Lower leg skin (tissue), 4 donors: Measurements from ENCODE around the gene MAGI2. TPM values are rescaled to one million over a fixed set of nuclear protein-coding genes. Genes with fewer than 3 reads are reported as not detected.

ENCODE experiments used
- DNase-seq, 2 donors: peaks; one replicate each; pipeline ENCODE4 v3.0.0-alpha.2; 2019; ENCODE audit warnings: low spot score in 2 of 2
- H3K4me3 ChIP-seq: fragments of 200-600 bp; sonication (generic); 2 replicates; pipeline ENCODE4 v1.5.1; 2017; ENCODE audit warnings: mild to moderate bottlenecking, low read depth; ENCODE audit not compliant: poor library complexity, severe bottlenecking
- CTCF ChIP-seq, 3 donors: fragments of 450-650 bp; IDR thresholded peaks; one replicate each; pipeline ENCODE4 v1.5.1; 2016; ENCODE audit warnings: antibody characterized with exemption in 3 of 3, mild to moderate bottlenecking in 3 of 3, moderate library complexity in 2 of 3
- POLR2A ChIP-seq, 2 donors: fragments of 450-650 bp; IDR thresholded peaks; one replicate each; pipeline ENCODE4 v1.6.1; 2016 to 2017; ENCODE audit warnings: antibody characterized with exemption in 2 of 2, mild to moderate bottlenecking in 1 of 2, moderate library complexity in 1 of 2
- WGBS, 2 donors: methylation state at CpG; one replicate each; pipeline ENCODE4 v1.1.5; 2018; 5-methylcytosine and 5-hydroxymethylcytosine counted together
- intact Hi-C: fragments of 100-400 bp; cut with DNase I; formaldehyde crosslinking; loops from one replicate; pipeline ENCODE4 v1.15.0; 2023; ENCODE audit warnings: low total_unique reads
- total RNA-seq, 4 donors: library from RNA; depleted of rRNA; stranded (reverse); fragments of >200 nt; gene quantifications; one replicate each; pipeline ENCODE4 v1.1.0, GENCODE V29; 2016

MAGI2 gene
- total RNA-seq, 4 donors from 2014 or later: 1.6 to 3.0 (median 2.1) TPM

GRCh38 chr7:78542981-78543380 is 910.5 kb downstream of the MAGI2 start:
- DNase-seq: no peak

GRCh38 chr7:78542541-78542940 is 910.9 kb downstream of the MAGI2 start:
- intact Hi-C loops: no loop called here
- 78 to 85% methylated on average over 5 of the region's 5 CpGs for WGBS, 2 donors
- no peak for TF ChIP-seq CTCF (IDR thresholded peaks at IDR 0.05)
- no peak for TF ChIP-seq POLR2A (IDR thresholded peaks at IDR 0.05)
- no peak for DNase-seq
- no peak overlapping the region for H3K4me3 ChIP-seq

More at GRCh38 chr7:78542981-78543380, 910.5 kb downstream of the MAGI2 start:
- no peak overlapping the region for H3K4me3 ChIP-seq
- WGBS, 2 donors: 79 to 84% methylated on average over 2 of the region's 2 CpGs
- TF ChIP-seq CTCF (IDR thresholded peaks at IDR 0.05) (no peak), POLR2A (IDR thresholded peaks at IDR 0.05) (no peak)
- intact Hi-C loops: no loop called here

GRCh38 chr7:78539825-78540224 is 913.6 kb downstream of the MAGI2 start:
- intact Hi-C loops: no loop called here
- H3K4me3 ChIP-seq: no peak overlapping the region
- WGBS, 2 donors: 94 to 96% methylated on average over 6 of the region's 6 CpGs
- TF ChIP-seq CTCF (IDR thresholded peaks at IDR 0.05): no peak
- TF ChIP-seq POLR2A (IDR thresholded peaks at IDR 0.05): no peak
- no peak for DNase-seq

- 61 to 66% methylated on average over 7 of the region's 7 CpGs for WGBS, 2 donors
- TF ChIP-seq POLR2A (IDR thresholded peaks at IDR 0.05) (no peak), CTCF (IDR thresholded peaks at IDR 0.05) (no peak)
- no peak for DNase-seq
- no peak overlapping the region for H3K4me3 ChIP-seq
- intact Hi-C loops: no loop called here
Measured at GRCh38 chr7:78535655-78536054, 917.8 kb downstream of the MAGI2 start.

- DNase-seq: no peak
- WGBS, 2 donors: 74 to 76% methylated on average over 4 of the region's 4 CpGs
- TF ChIP-seq CTCF (IDR thresholded peaks at IDR 0.05) (no peak), POLR2A (IDR thresholded peaks at IDR 0.05) (no peak)
- intact Hi-C loops: no loop called here
- H3K4me3 ChIP-seq: no peak overlapping the region
Measured at GRCh38 chr7:78530351-78530750, 923.1 kb downstream of the MAGI2 start.

GRCh38 chr7:78529392-78529791 is 924.1 kb downstream of the MAGI2 start:
- TF ChIP-seq POLR2A (IDR thresholded peaks at IDR 0.05) (no peak), CTCF (IDR thresholded peaks at IDR 0.05) (no peak)
- DNase-seq: no peak
- H3K4me3 ChIP-seq: no peak overlapping the region
- intact Hi-C loops: no loop called here
- 69 to 78% methylated on average over 3 of the region's 3 CpGs for WGBS, 2 donors
